ENCODE results near the gene SORBS1. TPM values are rescaled to one million over a fixed set of nuclear protein-coding genes. Genes with fewer than 3 reads are reported as not detected.
"Not testable (repeated sequence)": the region's sequence is repeated elsewhere in the genome, so short reads cannot be mapped to it uniquely, and the experiment has no call there.

SORBS1 gene
- total RNA-seq, 1 donor from 2014 or later: 58.2 TPM

DNA sequence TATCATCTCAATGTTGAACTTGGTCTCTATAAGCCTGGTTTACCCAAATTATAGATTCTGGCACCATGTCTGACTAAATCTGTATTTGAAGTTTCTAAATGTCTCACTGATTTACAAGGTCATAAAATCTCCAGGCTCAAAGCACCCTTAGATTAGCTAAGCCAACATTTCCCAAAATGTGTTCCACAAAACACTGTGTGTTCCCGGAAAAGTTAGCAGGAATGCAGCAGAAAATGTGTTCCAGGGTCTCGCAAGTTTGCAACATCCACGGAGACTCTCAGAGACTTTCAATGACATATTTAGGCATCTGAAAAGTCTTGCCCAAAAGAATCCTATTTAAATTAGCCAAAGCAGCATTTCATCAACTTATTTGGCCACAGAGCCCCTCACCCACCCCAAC lies 91.9 kb downstream of the SORBS1 start:
- DNase-seq: no peak
- no peak for ATAC-seq
- Histone ChIP-seq H3K27ac (peak overlapping the region; percentile 61), H3K4me3 (no peak overlapping the region), H3K9me3 (no peaks in the 10 kb centered on the region), H3K4me1 (peaks cover 36% of the 10 kb centered on the region), H3K36me3 (no peaks in the 10 kb centered on the region), H3K27me3 (ENCODE audit: low read depth) (no peaks in the 10 kb centered on the region)
- TF ChIP-seq, protein P1, sequence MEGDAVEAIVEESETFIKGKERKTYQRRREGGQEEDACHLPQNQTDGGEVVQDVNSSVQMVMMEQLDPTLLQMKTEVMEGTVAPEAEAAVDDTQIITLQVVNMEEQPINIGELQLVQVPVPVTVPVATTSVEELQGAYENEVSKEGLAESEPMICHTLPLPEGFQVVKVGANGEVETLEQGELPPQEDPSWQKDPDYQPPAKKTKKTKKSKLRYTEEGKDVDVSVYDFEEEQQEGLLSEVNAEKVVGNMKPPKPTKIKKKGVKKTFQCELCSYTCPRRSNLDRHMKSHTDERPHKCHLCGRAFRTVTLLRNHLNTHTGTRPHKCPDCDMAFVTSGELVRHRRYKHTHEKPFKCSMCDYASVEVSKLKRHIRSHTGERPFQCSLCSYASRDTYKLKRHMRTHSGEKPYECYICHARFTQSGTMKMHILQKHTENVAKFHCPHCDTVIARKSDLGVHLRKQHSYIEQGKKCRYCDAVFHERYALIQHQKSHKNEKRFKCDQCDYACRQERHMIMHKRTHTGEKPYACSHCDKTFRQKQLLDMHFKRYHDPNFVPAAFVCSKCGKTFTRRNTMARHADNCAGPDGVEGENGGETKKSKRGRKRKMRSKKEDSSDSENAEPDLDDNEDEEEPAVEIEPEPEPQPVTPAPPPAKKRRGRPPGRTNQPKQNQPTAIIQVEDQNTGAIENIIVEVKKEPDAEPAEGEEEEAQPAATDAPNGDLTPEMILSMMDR (IDR thresholded peaks at IDR 0.05): no peak
- intact Hi-C loops (cut with DNase I): no loop called here

DNA sequence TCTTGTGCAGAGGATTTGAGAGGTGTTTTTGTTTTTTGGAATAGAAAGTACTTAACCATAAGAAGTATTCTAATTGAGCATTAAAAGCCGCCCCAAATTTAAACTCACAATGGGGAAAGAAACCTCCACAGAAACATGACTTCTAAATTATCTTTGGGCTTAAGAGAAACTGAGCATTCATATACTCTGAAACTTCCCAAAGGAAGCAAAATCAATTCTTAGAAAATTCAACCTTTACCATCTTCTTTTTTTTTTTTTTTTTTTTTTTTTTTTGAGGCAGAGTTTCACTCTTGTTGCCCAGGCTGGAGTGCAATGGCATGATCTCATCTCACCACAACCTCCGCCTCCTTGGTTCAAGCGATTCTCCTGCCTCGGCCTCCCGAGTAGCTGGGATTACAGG lies 93.5 kb downstream of the SORBS1 start:
- H3K9me3 ChIP-seq; H3K4me3 ChIP-seq; DNase-seq; ATAC-seq; intact Hi-C loops (cut with DNase I); H3K36me3 ChIP-seq; H3K27me3 ChIP-seq (ENCODE audit: low read depth): not testable (repeated sequence)
- H3K4me1 ChIP-seq: peaks cover 36% of the 10 kb centered on the region
- peak overlapping the region; percentile 46 for H3K27ac ChIP-seq

DNA sequence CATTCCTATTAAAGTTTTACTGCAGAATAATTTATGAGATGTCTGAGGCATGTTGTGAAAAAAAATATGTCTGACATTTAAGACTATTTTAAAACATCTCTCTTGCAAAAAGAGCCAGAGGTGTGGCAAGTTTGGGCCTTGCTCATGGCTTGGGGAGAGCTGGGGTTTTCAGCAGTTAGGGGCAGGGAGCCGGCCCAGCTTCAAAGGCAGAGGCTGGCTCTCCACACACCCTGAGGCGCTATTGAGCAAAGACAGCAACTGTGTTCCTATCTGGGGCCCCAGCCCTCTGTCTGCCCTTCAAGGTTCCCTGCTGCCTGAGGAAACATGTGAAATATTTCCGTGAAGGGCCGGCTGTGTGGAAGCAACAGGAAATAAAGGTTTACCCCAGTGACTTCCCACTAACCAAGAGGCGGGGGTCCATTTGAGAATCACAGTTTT lies 94.0 kb downstream of the SORBS1 start:
- peaks cover 35% of the 10 kb centered on the region for H3K4me1 ChIP-seq
- DNase-seq (peak; percentile 54), ATAC-seq (peak; percentile 70 to 75)
- TF ChIP-seq, protein P1 (IDR thresholded peaks at IDR 0.05): no peak
- no peaks in the 10 kb centered on the region for H3K27me3 ChIP-seq (ENCODE audit: low read depth)
- H3K36me3 ChIP-seq: no peaks in the 10 kb centered on the region
- peak overlapping the region; percentile 46 for H3K27ac ChIP-seq
- intact Hi-C loops (cut with DNase I): no loop called here
- no peak overlapping the region for H3K4me3 ChIP-seq
- no peaks in the 10 kb centered on the region for H3K9me3 ChIP-seq

DNA sequence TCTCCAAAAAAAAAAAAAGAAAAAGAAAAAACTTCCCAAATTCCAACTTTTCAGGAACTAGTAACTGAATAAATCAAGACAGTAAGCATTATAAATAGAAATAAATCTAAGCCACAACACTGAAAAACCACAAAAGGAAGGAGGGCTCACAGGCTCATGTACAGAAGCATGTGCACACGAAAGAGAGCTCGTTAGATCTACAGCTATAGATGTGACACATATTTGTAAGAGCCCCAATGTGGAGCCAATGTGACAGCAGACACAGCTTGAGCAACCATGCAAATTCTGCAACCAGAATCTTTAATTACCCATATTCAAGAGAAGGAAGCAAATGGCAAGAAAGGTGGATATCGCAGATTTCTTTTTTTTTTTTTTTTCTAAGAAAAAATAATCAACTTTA lies 94.7 kb downstream of the SORBS1 start:
- H3K9me3 ChIP-seq: no peaks in the 10 kb centered on the region
- intact Hi-C loops (cut with DNase I): no loop called here
- H3K27me3 ChIP-seq (ENCODE audit: low read depth): no peaks in the 10 kb centered on the region
- DNase-seq (no peak), ATAC-seq (no peak)
- peaks cover 35% of the 10 kb centered on the region for H3K4me1 ChIP-seq
- H3K4me3 ChIP-seq: no peak overlapping the region
- TF ChIP-seq, protein P1 (IDR thresholded peaks at IDR 0.05): no peak
- H3K36me3 ChIP-seq: no peaks in the 10 kb centered on the region
- no peak overlapping the region for H3K27ac ChIP-seq

DNA sequence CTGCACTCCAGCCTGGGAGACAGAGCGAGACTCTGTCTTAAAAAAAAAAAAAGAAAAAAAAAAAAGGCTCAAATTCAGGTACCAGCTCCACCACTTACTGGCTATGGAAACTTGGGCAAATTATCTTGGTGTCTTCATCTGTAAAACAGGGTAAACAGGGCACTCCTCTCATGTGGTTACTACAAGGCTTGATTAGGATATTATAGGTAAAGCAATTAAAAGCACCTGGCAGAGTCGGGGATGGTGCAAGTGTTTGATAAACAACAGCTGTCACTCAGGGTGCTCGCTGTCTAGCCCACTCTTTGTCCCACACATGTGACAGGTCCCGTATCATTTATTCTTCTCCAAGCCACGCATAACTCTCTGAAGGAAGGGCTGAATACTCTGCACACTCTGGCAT lies 96.9 kb downstream of the SORBS1 start:
- Histone ChIP-seq H3K27ac (no peak overlapping the region), H3K9me3 (no peaks in the 10 kb centered on the region), H3K36me3 (no peaks in the 10 kb centered on the region), H3K4me3 (no peak overlapping the region), H3K27me3 (ENCODE audit: low read depth) (no peaks in the 10 kb centered on the region), H3K4me1 (peaks cover 26% of the 10 kb centered on the region)
- DNase-seq (no peak), ATAC-seq (no peak)
- TF ChIP-seq, protein P1 (IDR thresholded peaks at IDR 0.05): no peak
- intact Hi-C loops (cut with DNase I): no loop called here

DNA sequence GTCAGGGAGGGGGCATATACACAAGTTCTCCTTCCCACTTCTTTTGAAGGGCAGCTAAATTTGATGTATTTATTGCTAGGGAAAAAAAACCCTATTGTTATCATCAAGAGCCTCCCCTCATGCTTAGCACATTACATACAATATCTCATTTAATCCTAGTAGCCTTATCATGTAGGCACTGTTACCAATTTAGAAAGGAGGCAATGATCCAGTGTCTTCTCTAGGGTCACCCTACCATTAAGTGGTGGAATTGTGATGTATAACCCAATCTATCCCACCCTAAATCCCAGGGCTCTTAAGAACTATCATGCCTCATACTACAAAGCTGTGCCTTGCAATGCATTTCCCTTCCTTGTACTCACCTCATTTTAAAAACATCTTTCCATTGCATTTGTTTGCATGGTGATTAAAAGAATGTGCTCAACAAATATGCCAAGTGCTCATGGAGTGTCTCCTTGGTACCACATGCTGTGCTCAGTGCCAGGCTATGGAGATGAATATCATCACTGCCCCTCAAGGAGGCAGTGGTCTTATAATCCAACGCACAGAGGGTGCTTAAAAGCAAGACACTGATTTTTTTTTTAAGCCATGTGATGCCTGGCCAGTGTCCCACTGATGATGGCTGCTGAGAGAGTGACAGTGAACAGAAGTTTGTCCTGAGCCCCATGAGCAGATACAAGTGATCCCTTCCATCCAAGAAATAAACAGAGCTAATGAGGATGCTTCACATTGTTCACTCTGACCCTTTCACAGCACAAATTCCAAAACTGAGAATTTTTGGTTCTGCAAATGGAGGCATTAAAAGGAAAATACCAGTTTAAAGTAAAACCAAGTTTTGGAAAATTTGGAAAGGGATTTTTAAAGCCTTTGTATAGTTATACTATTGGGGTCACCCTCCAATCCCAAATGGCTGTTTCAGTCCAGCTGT lies 98.2 kb downstream of the SORBS1 start:
- TF ChIP-seq, protein P1 (IDR thresholded peaks at IDR 0.05): no peak
- Histone ChIP-seq H3K4me3 (no peak overlapping the region), H3K36me3 (no peaks in the 10 kb centered on the region), H3K9me3 (no peaks in the 10 kb centered on the region), H3K4me1 (peaks cover 26% of the 10 kb centered on the region), H3K27me3 (ENCODE audit: low read depth) (no peaks in the 10 kb centered on the region), H3K27ac (no peak overlapping the region)
- intact Hi-C loops (cut with DNase I): no loop called here
- DNase-seq (no peak), ATAC-seq (peak; percentile 70 to 80)

Measured in lower lobe of right lung (tissue), 2 donors.